Measurements from ENCODE around the gene TBX15.

TBX15 gene

DNA sequence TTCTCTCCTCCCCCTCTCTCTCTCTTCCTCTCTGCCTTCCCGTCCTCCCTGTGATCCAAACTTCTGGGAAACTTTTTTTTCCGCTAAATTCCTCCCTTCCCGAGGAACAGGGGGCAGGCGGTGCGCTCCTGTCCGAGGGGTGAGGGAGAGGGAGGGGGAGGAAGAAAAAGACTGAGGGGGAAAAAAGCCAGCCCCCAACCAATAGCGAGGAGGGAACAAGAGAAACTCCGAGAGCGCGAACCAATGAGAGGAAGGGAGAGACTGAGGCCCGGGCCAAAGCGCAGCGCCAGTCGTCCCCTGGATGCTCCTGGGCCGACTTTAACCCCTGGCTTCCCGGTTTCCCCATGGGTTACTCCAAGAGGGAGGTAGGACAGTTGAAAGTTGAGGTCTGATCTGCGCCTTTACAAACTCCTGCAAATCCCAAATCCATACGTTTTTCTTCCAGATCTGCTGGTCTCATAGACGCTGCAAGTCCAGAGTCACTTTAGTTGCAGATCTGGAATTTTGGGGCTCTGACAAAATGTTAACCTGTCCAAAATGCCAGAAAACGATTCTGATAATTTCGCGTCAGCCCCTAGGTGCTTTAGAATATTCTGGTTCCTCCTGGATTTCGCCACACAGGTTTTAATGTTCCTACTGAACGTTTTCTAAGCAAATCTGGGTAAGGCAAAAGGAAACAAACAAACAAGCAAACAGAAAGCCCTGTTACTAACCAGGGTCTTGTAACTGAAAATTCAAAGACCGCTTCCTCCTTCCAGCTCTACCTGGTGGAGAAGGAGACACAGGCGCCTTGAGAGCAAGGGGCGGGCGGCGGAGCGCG lies at the start of gene TBX15:
Gene TBX15, minus strand, starts transcription at position 158 of the 820 bp plus-strand sequence. CDS start 548 bp downstream, outside the sequence.
- DNase-seq, result no peak

DNA sequence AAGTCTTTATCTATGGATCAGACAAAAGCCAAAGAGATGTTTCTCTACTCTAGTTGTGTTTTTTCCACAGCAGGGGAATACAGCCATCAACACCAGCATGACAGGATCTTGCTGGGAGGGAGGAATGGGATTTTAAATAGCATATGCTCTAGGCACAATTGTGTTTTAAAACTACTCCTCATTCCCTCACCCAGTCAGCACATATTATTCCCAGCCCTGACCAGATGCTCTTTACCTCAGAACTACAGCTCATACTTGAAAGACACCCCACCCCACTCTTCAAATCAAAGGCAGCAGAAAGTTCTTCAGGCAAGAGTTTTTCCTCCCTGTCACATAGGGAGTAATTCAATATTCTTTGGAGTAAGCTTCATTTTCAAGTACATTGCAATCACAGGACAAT lies 46.2 kb upstream of the TBX15 start:
- no peak for DNase-seq

DNA sequence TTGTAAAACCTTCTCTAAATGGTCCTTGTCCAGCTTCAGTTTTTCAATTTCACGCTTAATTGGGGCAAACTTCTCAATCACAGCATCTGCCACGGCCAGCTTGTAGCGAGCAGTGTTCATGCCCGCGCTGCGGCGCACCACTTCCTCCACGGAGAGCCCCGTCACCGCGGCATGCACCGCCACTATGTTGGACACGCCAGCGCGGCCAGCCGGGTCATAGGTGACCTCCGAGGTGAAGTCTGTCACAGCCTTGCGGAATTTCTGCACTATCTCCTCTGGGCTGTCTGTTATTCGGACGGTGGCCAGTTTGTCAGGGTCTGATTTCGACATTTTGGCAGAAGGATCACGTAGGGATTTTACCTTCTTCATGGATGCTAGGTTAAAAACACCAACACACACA lies 44.8 kb upstream of the TBX15 start:
- no peak for DNase-seq

- no peak for DNase-seq
These were observed 39.6 kb upstream of the TBX15 start for GRCh38 chr1:119027759-119028158.

GRCh38 chr1:119026956-119027355 lies 38.8 kb upstream of the TBX15 start:
- DNase-seq, result no peak

GRCh38 chr1:119015547-119015946 lies 27.4 kb upstream of the TBX15 start:
- no peak for DNase-seq

DNA sequence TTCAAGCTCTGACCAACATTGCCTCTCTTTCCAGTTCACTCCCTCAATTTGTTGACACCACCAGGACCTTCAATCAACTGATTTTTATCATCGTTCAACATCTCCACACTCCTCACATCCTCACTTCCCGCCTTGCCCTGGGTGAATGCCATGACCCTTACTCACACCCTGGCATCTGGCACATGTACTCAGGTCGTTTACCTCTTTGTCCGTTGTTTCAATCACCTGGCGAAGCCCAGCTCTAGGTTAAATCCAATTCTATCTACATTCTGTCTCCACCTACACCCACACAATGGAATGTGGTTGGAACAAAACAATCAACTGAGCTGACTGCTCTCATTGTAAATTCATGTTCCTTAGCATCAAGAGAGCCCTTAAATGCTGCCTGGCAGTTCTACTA lies 24.2 kb upstream of the TBX15 start:
- no peak for DNase-seq

DNA sequence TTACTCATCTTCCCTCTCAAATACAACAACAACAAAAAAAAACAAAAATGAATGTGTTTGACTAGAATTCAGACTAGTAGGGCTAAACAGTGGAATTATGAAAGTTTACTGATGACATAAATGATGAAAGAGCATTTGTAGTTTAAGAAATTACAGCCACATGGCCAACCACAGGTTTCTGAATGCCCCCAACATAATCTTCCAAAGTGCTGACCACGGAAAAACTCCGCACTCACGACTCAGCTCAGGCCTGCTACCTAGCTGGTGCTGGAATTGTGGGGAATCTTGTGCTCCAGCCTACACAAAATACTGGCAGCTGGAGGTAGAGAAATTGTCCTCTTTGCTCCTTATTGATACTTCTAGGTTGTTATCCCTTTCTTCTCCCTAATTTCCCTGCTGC lies 23.6 kb upstream of the TBX15 start:
- DNase-seq, result no peak

- DNase-seq, result no peak
These were observed 23.0 kb upstream of the TBX15 start for GRCh38 chr1:119011116-119011515.

- DNase-seq, result no peak
These were observed 22.1 kb upstream of the TBX15 start for GRCh38 chr1:119010201-119010600.

DNA sequence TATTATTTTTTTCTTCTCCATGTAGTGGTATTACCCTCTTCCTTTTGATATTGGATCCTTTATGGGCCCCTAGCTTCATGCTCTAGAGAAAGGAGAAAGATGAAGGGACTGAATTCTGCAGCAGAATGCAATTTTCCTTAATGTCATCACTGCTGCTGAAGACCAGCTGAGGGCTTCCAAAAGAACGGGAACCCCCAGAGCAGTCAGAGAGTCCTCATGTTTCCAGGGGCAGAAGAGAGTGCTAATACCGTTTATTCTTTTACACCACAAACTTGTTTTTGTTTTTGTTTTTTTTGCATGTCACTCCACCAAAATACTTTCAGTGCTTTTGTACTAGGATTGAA lies 21.1 kb upstream of the TBX15 start:
- no peak for DNase-seq

DNA sequence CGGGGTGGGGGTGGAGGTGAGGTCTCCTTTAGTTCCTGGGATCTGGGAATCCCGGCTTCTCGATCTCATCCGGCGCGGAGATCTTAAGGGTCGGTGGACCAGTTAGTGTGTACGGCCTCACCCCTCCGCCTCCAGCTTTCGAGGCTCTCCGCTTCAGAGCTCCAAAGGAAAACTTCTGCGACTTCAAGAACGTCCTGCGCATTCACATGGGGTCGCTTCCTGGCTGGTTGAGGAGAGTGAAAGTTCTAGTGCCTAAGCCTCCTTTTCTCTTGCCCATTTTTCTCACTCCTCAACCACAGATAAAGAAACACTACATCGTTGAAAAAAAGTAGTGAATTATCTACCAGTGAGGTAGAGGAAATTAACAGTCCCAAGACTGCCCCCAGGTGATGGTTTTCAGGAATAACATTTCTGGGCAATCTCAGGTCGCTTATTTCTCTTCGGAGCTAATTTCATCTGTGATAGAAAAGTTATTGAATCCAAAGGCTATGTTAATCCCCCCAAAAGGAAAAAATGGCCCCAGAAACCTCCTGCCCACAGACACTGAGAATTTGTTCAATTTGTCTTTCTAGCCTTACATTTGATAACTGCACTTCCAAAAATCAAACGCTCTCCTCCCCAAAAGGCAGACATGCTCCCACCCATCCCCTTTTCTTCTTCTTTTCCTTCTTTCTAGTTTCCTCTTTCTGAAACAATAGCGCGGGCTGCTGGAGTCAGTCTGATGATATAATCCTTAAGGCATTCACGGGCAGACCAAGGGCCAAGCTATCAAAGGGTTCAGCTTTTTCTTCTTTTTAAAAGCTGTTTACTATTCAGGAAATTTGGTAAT lies 20.6 kb upstream of the TBX15 start:
- no peak for DNase-seq

GRCh38 chr1:119007670-119008482 lies 19.7 kb upstream of the TBX15 start:
- DNase-seq, result no peak

- DNase-seq, result no peak
These were observed 19.2 kb upstream of the TBX15 start for GRCh38 chr1:119007339-119007669.

DNA sequence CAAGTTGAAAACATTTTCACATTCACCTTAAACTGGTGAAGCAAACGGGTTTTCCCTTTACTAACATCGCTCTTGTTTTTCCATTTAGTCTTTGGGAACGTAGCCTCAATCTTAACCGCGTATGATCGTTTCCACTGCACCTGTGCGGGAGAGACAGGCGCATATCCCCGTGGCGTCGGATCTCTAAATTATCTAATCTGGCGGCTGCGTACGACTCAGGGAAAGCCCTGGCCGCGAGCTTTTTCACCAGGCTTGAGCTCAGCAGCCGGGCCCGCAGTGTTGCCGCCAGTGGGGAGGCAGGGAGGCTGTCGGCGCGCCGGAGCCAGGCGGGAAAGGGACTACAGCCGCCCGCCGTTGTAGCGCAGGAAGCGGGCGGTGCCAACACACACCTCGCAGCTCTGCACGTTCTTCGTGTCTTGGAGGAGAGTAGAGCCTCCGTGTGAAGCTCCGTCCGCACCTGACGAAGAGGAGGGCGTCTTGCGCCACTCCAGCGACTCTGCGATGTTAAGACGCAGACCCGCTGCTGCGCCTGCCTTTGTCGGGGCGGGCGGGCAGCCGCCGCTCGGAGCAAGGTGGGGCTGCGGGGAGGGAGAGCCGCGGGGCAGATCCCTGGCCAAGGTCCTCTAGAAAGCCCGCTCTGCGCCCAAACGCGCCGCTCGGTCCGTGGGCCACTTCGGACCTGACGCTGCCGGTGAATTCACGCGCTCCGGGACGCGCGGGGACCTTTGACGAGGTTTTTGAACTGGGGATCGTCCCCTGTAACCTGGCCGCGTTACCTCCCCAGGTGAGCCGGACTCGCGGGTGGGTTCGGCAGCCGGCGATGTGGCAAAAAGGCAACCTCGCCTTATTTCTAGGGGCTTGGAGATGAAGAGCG lies 18.5 kb upstream of the TBX15 start:
- DNase-seq, result no peak

DNA sequence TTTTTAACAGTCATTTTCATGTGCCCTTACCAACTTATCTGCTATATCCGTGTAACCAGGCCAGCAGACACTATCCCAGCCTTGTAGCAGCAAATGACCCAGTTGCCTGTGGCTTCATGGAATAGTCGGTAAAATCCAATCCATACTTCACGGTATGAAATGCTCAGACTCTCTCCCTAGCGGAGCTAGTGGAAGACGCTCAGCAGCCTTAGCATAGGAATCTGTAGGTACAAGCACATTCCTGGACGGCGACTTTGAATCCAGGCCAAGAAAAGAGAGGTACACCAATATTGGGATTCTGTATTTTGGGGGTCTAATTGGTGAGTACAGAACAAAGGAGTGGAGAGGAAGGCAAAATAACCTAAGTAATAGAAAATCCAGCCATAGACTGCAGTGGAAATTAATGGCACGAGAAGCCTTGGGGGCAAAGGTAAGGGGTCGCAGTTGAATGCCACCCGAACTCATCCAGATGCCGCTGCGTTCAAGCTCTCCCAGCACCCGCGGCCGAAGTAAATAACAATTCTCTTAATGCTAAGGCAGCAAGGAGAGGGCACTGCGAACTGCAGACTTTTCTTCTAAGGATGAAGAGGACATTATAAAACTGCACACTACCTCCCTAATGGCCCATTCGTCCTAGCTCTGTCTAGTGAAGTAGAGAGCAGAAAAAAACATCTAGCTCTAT lies 17.7 kb upstream of the TBX15 start:
- DNase-seq, result no peak

DNA sequence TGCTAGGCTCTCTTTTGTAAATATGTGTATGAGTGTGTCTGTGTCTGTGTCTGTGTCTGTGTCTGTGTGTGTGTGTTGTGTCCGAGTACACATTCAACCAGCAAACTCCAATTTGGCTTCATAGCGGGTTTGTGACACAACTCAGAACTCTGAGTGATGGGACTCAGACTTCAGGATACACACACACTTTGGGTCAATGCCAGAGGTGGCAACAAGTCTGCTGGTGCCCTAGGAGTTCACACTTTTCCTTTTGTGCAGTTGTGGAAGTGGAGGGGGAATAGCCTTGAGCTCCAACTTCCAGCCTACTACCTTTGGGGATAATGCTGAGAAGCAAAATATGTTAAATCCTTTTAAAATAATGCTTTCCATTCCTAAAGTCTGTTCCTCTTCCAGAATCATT lies 16.6 kb upstream of the TBX15 start:
- no peak for DNase-seq

- DNase-seq, result no peak
These were observed 16.0 kb upstream of the TBX15 start for GRCh38 chr1:119004129-119004527.

DNA sequence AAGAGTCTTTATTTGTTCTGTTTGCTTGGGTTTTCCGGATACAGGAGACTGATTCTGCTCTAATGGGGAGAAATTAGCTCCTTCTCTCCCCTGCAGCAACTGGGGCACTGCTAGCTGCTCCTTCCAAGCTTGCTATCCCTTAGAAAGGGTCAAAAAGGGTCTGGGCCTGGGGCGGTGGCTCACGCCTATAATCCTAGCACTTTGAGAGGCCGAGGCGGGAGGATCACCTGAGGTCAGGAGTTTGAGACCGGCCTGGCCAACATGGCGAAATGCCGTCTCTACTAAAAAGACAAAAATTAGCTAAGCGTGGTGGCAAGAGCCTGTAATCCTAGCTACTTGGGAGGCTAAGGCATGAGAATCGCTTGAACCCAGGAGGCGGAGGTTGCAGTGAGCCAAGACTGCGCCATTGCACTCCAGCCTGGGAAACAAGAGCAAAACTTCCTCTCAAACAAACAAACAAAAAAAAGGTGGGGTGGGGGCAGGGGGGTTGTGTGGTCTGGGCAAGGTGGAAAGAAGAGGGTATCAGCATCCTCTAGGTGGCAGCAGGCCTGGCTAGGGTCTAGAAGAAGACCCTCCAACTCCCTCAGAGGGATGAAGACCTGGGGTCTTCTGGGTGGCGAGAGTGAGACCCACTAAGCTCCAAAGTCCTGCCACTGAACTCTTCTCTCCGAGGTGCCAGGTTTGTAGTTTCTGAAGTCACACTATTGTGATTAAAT lies 15.4 kb upstream of the TBX15 start:
- no peak for DNase-seq

DNA sequence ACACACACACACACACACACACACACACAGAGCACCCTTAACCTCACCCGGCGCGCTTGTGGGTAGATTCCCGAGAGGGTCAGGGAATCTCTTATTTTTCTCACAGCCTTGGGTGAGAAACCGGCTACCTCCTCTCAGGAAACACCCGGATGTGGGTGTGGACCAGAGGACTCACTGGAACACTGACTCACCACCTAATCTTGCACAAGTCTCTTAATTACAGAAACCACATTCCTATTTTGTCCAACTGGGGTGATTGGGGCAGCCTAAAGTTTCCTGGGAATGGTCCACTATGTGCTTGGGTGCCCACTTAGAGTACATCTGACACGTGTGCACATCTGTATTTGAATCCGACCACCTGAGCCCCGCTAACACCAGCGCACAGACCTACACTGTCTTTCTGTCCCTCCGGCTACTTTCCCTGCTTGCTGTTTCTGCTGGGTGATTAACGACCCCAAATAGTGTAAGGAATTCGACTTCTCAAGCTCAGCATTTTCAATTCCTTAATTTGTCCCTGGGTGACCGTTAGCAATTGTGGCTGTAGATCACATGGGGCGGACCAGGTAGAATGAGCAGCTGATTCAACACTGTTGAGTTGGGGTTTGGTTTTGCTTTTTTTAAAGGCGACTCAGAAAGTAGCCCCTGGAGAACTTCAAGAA lies 14.0 kb upstream of the TBX15 start:
- no peak for DNase-seq
